Sigmoid colon (tissue), 7 donors: ENCODE measurements around the gene RD3L. TPM values are rescaled to one million over a fixed set of nuclear protein-coding genes. Genes with fewer than 3 reads are reported as not detected.

ENCODE experiments used
- DNase-seq: peaks from one replicate; pipeline ENCODE4 v3.0.0-alpha.2; 2019
- H3K27ac ChIP-seq, 4 donors: fragments of 200-600 bp; sonication (generic); one replicate each; pipeline ENCODE4 v1.5.1; 2016 to 2019; ENCODE audit warnings: mild to moderate bottlenecking in 1 of 4
- H3K27me3 ChIP-seq, 3 donors: fragments of 200-600 bp; sonication (generic); one replicate each; pipeline ENCODE4 v1.5.1; 2019; ENCODE audit warnings: mild to moderate bottlenecking in 1 of 3
- H3K36me3 ChIP-seq, 4 donors: fragments of 200-600 bp; sonication (generic); one replicate each; pipeline ENCODE4 v1.5.1; 2016 to 2019
- H3K4me1 ChIP-seq, 4 donors: fragments of 200-600 bp; sonication (generic); one replicate each; pipeline ENCODE4 v1.5.1; 2017 to 2019
- H3K4me3 ChIP-seq, 4 donors: fragments of 200-600 bp; sonication (generic); one replicate each; pipeline ENCODE4 v1.5.1; 2017 to 2019; ENCODE audit warnings: mild to moderate bottlenecking in 2 of 4, moderate library complexity in 1 of 4
- H3K9me3 ChIP-seq, 4 donors: fragments of 200-600 bp in 3 of 4; sonication (generic) in 3 of 4; one replicate each; pipeline versions ENCODE4 v1.5.1 to v1.6.1; 2013 to 2019
- CTCF ChIP-seq, 4 experiments: fragments of 450-650 bp in 3 of 4; fragments of 200-600 bp in 1 of 4; IDR thresholded peaks; one replicate each; pipeline ENCODE4 v1.5.1; 2016 to 2019; ENCODE audit warnings: antibody characterized with exemption in 4 of 4, mild to moderate bottlenecking in 3 of 4, moderate library complexity in 2 of 4
- EP300 ChIP-seq, 4 donors: sonication (generic); formaldehyde crosslinking; IDR thresholded peaks; one replicate each; pipeline ENCODE4 v1.6.1; 2017; ENCODE audit warnings: antibody characterized with exemption in 4 of 4
- POLR2A ChIP-seq, 2 donors: fragments of 450-650 bp; IDR thresholded peaks; one replicate each; pipeline ENCODE4 v1.6.1; 2016; ENCODE audit warnings: antibody characterized with exemption in 2 of 2, mild to moderate bottlenecking in 2 of 2, moderate library complexity in 2 of 2
- POLR2AphosphoS5 ChIP-seq, 4 donors: sonication (generic); formaldehyde crosslinking; IDR thresholded peaks; one replicate each; pipeline ENCODE4 v1.6.1; 2017; ENCODE audit warnings: antibody characterized with exemption in 4 of 4
- WGBS, 2 donors: extraction: QIAGEN DNeasy Blood & Tissue Kit; methylation state at CpG; one replicate each; pipeline ENCODE4 v1.1.7; 2013; 5-methylcytosine and 5-hydroxymethylcytosine counted together
- intact Hi-C: fragments of 100-400 bp; cut with DNase I; formaldehyde crosslinking; loops from one replicate; pipeline ENCODE4 v1.15.1; 2023
- polyA plus RNA-seq, 3 donors: library from polyadenylated mRNA; stranded (reverse); fragments of 200-250 nt; gene quantifications; one replicate each; pipeline ENCODE4 v1.2.3, GENCODE V29; 2013
- total RNA-seq, 4 donors: library from RNA; depleted of rRNA; stranded (reverse); fragments of >200 nt; gene quantifications; one replicate each; pipeline ENCODE4 v1.1.0, GENCODE V29; 2016
- donor health status: healthy with polysubstance abuse.
- donor health status: Bipolar disorder and iron deficiency.
- donor health status: healthy.

Gene RD3L
- total and polyA plus RNA-seq, 7 donors, result not detected

- TF ChIP-seq POLR2AphosphoS5 (IDR thresholded peaks at IDR 0.05), result no peak
- TF ChIP-seq POLR2A (IDR thresholded peaks at IDR 0.05), result no peak
- no peak for TF ChIP-seq CTCF (IDR thresholded peaks at IDR 0.05)
- no peak for TF ChIP-seq EP300 (IDR thresholded peaks at IDR 0.05)
- DNase-seq, result no peak
- intact Hi-C loops, result no loop called here
Measured at GRCh38 chr14:103930051-103930604, 12.2 kb downstream of the RD3L start.

GRCh38 chr14:103928011-103928890, 14.1 kb downstream of the RD3L start, which contains the start of gene TDRD9:
Gene TDRD9 (plus strand): TSS chr14:103928456. CDS start chr14:103928510, 54 bp downstream.
- peaks cover 0 to 6% (median 4%) of the 10 kb centered on the region in 3 donors for H3K27me3 ChIP-seq
- H3K27ac ChIP-seq, result no peak within 1 kb of the TSS
- H3K9me3 ChIP-seq, result no peaks in the 10 kb centered on the region
- TF ChIP-seq POLR2AphosphoS5 (IDR thresholded peaks at IDR 0.05) (no peak), CTCF (IDR thresholded peaks at IDR 0.05) (no peak), POLR2A (IDR thresholded peaks at IDR 0.05) (no peak)
- DNase-seq, result no peak
- 79 to 82% methylated on average over 97 of the region's 97 CpGs for WGBS, 2 donors
- no peaks in the 10 kb centered on the region for H3K4me1 ChIP-seq
- peak within 1 kb of the TSS in 1 of 4 donors; percentile 13 for H3K4me3 ChIP-seq
- H3K36me3 ChIP-seq, result no peaks in the 10 kb centered on the region
- intact Hi-C loops, result no loop called here

More at GRCh38 chr14:103930051-103930604, 12.2 kb downstream of the RD3L start:
- no peak overlapping the region for H3K27ac ChIP-seq
- no peaks in the 10 kb centered on the region for H3K9me3 ChIP-seq
- no peaks in the 10 kb centered on the region for H3K36me3 ChIP-seq
- WGBS, 2 donors, result 86 to 87% methylated on average over 14 of the region's 14 CpGs
- H3K4me3 ChIP-seq, result no peak overlapping the region
- H3K4me1 ChIP-seq, result no peaks in the 10 kb centered on the region
- peaks cover 0 to 5% (median 4%) of the 10 kb centered on the region in 3 donors for H3K27me3 ChIP-seq

DNA sequence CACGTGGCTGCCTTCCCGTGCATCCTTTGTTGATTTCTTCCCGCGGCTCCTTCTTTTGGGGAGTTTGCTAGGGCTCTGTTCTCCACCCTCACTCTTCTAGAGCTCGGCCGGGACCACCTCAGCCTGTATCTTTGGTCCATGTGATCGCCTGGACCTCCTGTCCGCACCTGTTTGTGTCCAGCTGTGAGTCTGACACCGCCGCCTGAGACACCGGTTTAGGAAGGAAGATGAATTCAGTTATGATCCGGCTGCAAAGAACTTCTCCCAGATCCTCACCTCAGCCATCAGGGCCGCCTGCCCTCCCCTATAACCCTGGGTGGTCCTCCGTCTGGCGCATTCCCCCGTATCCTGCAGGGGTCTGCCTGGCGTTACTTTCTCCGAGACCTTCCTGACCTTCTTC, 14.8 kb downstream of the RD3L start:
- 90 to 93% methylated on average over 18 of the region's 18 CpGs for WGBS, 2 donors
- Histone ChIP-seq H3K27me3 (peaks cover 0 to 13% (median 4%) of the 10 kb centered on the region in 3 donors), H3K36me3 (no peaks in the 10 kb centered on the region), H3K9me3 (no peaks in the 10 kb centered on the region), H3K4me3 (no peak overlapping the region), H3K27ac (no peak overlapping the region), H3K4me1 (no peaks in the 10 kb centered on the region)
- no peak for DNase-seq
- intact Hi-C loops, result no loop called here
- no peak for TF ChIP-seq POLR2AphosphoS5 (IDR thresholded peaks at IDR 0.05)
- TF ChIP-seq CTCF (IDR thresholded peaks at IDR 0.05), result no peak
- TF ChIP-seq POLR2A (IDR thresholded peaks at IDR 0.05), result no peak
- no peak for TF ChIP-seq EP300 (IDR thresholded peaks at IDR 0.05)

- TF ChIP-seq EP300 (IDR thresholded peaks at IDR 0.05), result no peak
- TF ChIP-seq POLR2A (IDR thresholded peaks at IDR 0.05), result no peak
- no peak for TF ChIP-seq CTCF (IDR thresholded peaks at IDR 0.05)
- no peak for TF ChIP-seq POLR2AphosphoS5 (IDR thresholded peaks at IDR 0.05)
- no peak overlapping the region for H3K4me3 ChIP-seq
- intact Hi-C loops, result no loop called here
- 74 to 89% methylated on average over 5 of the region's 5 CpGs for WGBS, 2 donors
- H3K27ac ChIP-seq, result no peak overlapping the region
- DNase-seq, result no peak
- H3K27me3 ChIP-seq, result peaks cover 0 to 22% (median 4%) of the 10 kb centered on the region in 3 donors
- H3K36me3 ChIP-seq, result no peaks in the 10 kb centered on the region
- H3K4me1 ChIP-seq, result peaks cover 0 to 8% (median 5%) of the 10 kb centered on the region in 4 donors
- no peaks in the 10 kb centered on the region for H3K9me3 ChIP-seq
Measured at GRCh38 chr14:103925316-103925715, 17.0 kb downstream of the RD3L start.
